ENCODE results near the gene KPNA4.

The KPNA4 gene

GRCh38 chr3:160470181-160470580 is 95.2 kb downstream of the KPNA4 start:
- no peak for DNase-seq
- H3K9me3 ChIP-seq (ENCODE audit: insufficient read depth, low read length, severe bottlenecking), result peaks cover 20% of the 10 kb centered on the region
- no peaks in the 10 kb centered on the region for H3K79me2 ChIP-seq (ENCODE audit: insufficient read depth, low read length)
- no peak overlapping the region for H3K9ac ChIP-seq (ENCODE audit: low read depth, low read length)
- H2AFZ ChIP-seq (ENCODE audit: low read depth, low read length), result no peak overlapping the region
- no peak overlapping the region for H3K27ac ChIP-seq (ENCODE audit: low read length)
- no peaks in the 10 kb centered on the region for H3K4me1 ChIP-seq (ENCODE audit: insufficient read depth, low read length)
- TF ChIP-seq EZH2 (IDR thresholded peaks at IDR 0.05; ENCODE audit: borderline replicate concordance, low read depth, low read length, severe bottlenecking) (no peak), CTCF (IDR thresholded peaks at IDR 0.05; ENCODE audit: borderline replicate concordance, extremely low read depth, low read length, poor library complexity, severe bottlenecking) (no peak)
- no peak overlapping the region for H3K4me3 ChIP-seq (ENCODE audit: low read depth in 1 of 2, low read length in 2 of 2)
- H4K20me1 ChIP-seq (ENCODE audit: insufficient read depth, low read length), result no peaks in the 10 kb centered on the region
- peaks cover 13% of the 10 kb centered on the region for H3K27me3 ChIP-seq (ENCODE audit: insufficient read depth, low read length, poor library complexity)
- H3K36me3 ChIP-seq (ENCODE audit: insufficient read depth, low read length), result no peaks in the 10 kb centered on the region
- no peak overlapping the region for H3K4me2 ChIP-seq (ENCODE audit: insufficient read depth, low read length)
- no peak for ATAC-seq (ENCODE audit: insufficient read depth, low read depth)

- Histone ChIP-seq H3K9me3 (ENCODE audit: insufficient read depth, low read length, severe bottlenecking) (peaks cover 4% of the 10 kb centered on the region), H3K4me2 (ENCODE audit: insufficient read depth, low read length) (no peak overlapping the region), H4K20me1 (ENCODE audit: insufficient read depth, low read length) (no peaks in the 10 kb centered on the region), H3K36me3 (ENCODE audit: insufficient read depth, low read length) (no peaks in the 10 kb centered on the region), H3K27me3 (ENCODE audit: insufficient read depth, low read length, poor library complexity) (peaks cover 21% of the 10 kb centered on the region), H3K27ac (ENCODE audit: low read length) (no peak overlapping the region), H3K4me3 (ENCODE audit: low read depth in 1 of 2, low read length in 2 of 2) (no peak overlapping the region), H3K79me2 (ENCODE audit: insufficient read depth, low read length) (no peaks in the 10 kb centered on the region), H3K4me1 (ENCODE audit: insufficient read depth, low read length) (no peaks in the 10 kb centered on the region), H3K9ac (ENCODE audit: low read depth, low read length) (no peak overlapping the region), H2AFZ (ENCODE audit: low read depth, low read length) (no peak overlapping the region)
- no peak for TF ChIP-seq EZH2 (IDR thresholded peaks at IDR 0.05; ENCODE audit: borderline replicate concordance, low read depth, low read length, severe bottlenecking)
- DNase-seq (no peak), ATAC-seq (ENCODE audit: insufficient read depth, low read depth) (no peak)
These were observed 100.4 kb downstream of the KPNA4 start for GRCh38 chr3:160464971-160465370.

GRCh38 chr3:160464321-160464720 is 101.0 kb downstream of the KPNA4 start:
- no peak for DNase-seq

GRCh38 chr3:160460033-160460432 is 105.3 kb downstream of the KPNA4 start:
- H3K4me2 ChIP-seq (ENCODE audit: insufficient read depth, low read length), result no peak overlapping the region
- H3K4me3 ChIP-seq (ENCODE audit: low read depth in 1 of 2, low read length in 2 of 2), result no peak overlapping the region
- H2AFZ ChIP-seq (ENCODE audit: low read depth, low read length), result no peak overlapping the region
- no peaks in the 10 kb centered on the region for H3K36me3 ChIP-seq (ENCODE audit: insufficient read depth, low read length)
- no peak overlapping the region for H3K9ac ChIP-seq (ENCODE audit: low read depth, low read length)
- H3K27me3 ChIP-seq (ENCODE audit: insufficient read depth, low read length, poor library complexity), result peaks cover 14% of the 10 kb centered on the region
- TF ChIP-seq EZH2 (IDR thresholded peaks at IDR 0.05; ENCODE audit: borderline replicate concordance, low read depth, low read length, severe bottlenecking) (no peak), CTCF (IDR thresholded peaks at IDR 0.05; ENCODE audit: borderline replicate concordance, extremely low read depth, low read length, poor library complexity, severe bottlenecking) (no peak)
- no peaks in the 10 kb centered on the region for H3K9me3 ChIP-seq (ENCODE audit: insufficient read depth, low read length, severe bottlenecking)
- DNase-seq (no peak), ATAC-seq (ENCODE audit: insufficient read depth, low read depth) (no peak)
- no peaks in the 10 kb centered on the region for H3K79me2 ChIP-seq (ENCODE audit: insufficient read depth, low read length)
- H3K27ac ChIP-seq (ENCODE audit: low read length), result no peak overlapping the region
- no peaks in the 10 kb centered on the region for H3K4me1 ChIP-seq (ENCODE audit: insufficient read depth, low read length)
- no peaks in the 10 kb centered on the region for H4K20me1 ChIP-seq (ENCODE audit: insufficient read depth, low read length)

More at GRCh38 chr3:160464321-160464720, 101.0 kb downstream of the KPNA4 start:
- no peak overlapping the region for H3K4me2 ChIP-seq (ENCODE audit: insufficient read depth, low read length)
- H3K9me3 ChIP-seq (ENCODE audit: insufficient read depth, low read length, severe bottlenecking), result peaks cover 3% of the 10 kb centered on the region
- TF ChIP-seq EZH2 (IDR thresholded peaks at IDR 0.05; ENCODE audit: borderline replicate concordance, low read depth, low read length, severe bottlenecking), result no peak
- no peak for TF ChIP-seq CTCF (IDR thresholded peaks at IDR 0.05; ENCODE audit: borderline replicate concordance, extremely low read depth, low read length, poor library complexity, severe bottlenecking)
- no peak for ATAC-seq (ENCODE audit: insufficient read depth, low read depth)
- H3K27ac ChIP-seq (ENCODE audit: low read length), result no peak overlapping the region
- H3K79me2 ChIP-seq (ENCODE audit: insufficient read depth, low read length), result no peaks in the 10 kb centered on the region
- no peak overlapping the region for H3K4me3 ChIP-seq (ENCODE audit: low read depth in 1 of 2, low read length in 2 of 2)
- no peaks in the 10 kb centered on the region for H3K4me1 ChIP-seq (ENCODE audit: insufficient read depth, low read length)
- no peaks in the 10 kb centered on the region for H4K20me1 ChIP-seq (ENCODE audit: insufficient read depth, low read length)
- no peak overlapping the region for H3K9ac ChIP-seq (ENCODE audit: low read depth, low read length)
- no peak overlapping the region for H2AFZ ChIP-seq (ENCODE audit: low read depth, low read length)
- peaks cover 21% of the 10 kb centered on the region for H3K27me3 ChIP-seq (ENCODE audit: insufficient read depth, low read length, poor library complexity)
- H3K36me3 ChIP-seq (ENCODE audit: insufficient read depth, low read length), result no peaks in the 10 kb centered on the region
